Measurements from ENCODE around the gene HAUS3.
"Not testable (repeated sequence)": the region's sequence is repeated elsewhere in the genome, so short reads cannot be mapped to it uniquely, and the experiment has no call there.

Gene HAUS3

GRCh38 chr4:2218436-2218835 is 23.5 kb downstream of the HAUS3 start:
- H3K4me2 ChIP-seq (ENCODE audit: low read length) = no peak overlapping the region
- H3K4me3 ChIP-seq (ENCODE audit: low read length) = no peak overlapping the region
- no peaks in the 10 kb centered on the region for H3K27me3 ChIP-seq (ENCODE audit: control insufficient read depth, insufficient read depth, low read length)
- peaks cover 3% of the 10 kb centered on the region for H3K4me1 ChIP-seq (ENCODE audit: control insufficient read depth, insufficient read depth, low read length)
- no peak overlapping the region for H3K9ac ChIP-seq (ENCODE audit: low read depth, low read length)
- H3K9me3 ChIP-seq (replicated peaks; ENCODE audit: low read length) = no peaks in the 10 kb centered on the region
- peaks cover 12% of the 10 kb centered on the region for H3K36me3 ChIP-seq (ENCODE audit: insufficient read depth, low read length)

GRCh38 chr4:2217726-2218125 is 24.2 kb downstream of the HAUS3 start:
- Histone ChIP-seq H3K9ac (ENCODE audit: low read depth, low read length) (no peak overlapping the region), H3K27me3 (ENCODE audit: control insufficient read depth, insufficient read depth, low read length) (no peaks in the 10 kb centered on the region)

GRCh38 chr4:2212831-2213230 is 29.1 kb downstream of the HAUS3 start:
- H3K4me2 ChIP-seq (ENCODE audit: low read length) = no peak overlapping the region
- no peaks in the 10 kb centered on the region for H3K4me1 ChIP-seq (ENCODE audit: control insufficient read depth, insufficient read depth, low read length)
- peaks cover 4% of the 10 kb centered on the region for H3K36me3 ChIP-seq (ENCODE audit: insufficient read depth, low read length)
- H3K4me3 ChIP-seq (ENCODE audit: low read length) = no peak overlapping the region
- no peaks in the 10 kb centered on the region for H3K27me3 ChIP-seq (ENCODE audit: control insufficient read depth, insufficient read depth, low read length)
- H3K9ac ChIP-seq (ENCODE audit: low read depth, low read length) = no peak overlapping the region
- H3K9me3 ChIP-seq (replicated peaks; ENCODE audit: low read length) = no peaks in the 10 kb centered on the region

More at GRCh38 chr4:2217726-2218125, 24.2 kb downstream of the HAUS3 start:
- peaks cover 3% of the 10 kb centered on the region for H3K4me1 ChIP-seq (ENCODE audit: control insufficient read depth, insufficient read depth, low read length)
- no peak overlapping the region for H3K4me2 ChIP-seq (ENCODE audit: low read length)
- no peaks in the 10 kb centered on the region for H3K9me3 ChIP-seq (replicated peaks; ENCODE audit: low read length)
- H3K36me3 ChIP-seq (ENCODE audit: insufficient read depth, low read length) = peaks cover 5% of the 10 kb centered on the region
- H3K4me3 ChIP-seq (ENCODE audit: low read length) = no peak overlapping the region

DNA sequence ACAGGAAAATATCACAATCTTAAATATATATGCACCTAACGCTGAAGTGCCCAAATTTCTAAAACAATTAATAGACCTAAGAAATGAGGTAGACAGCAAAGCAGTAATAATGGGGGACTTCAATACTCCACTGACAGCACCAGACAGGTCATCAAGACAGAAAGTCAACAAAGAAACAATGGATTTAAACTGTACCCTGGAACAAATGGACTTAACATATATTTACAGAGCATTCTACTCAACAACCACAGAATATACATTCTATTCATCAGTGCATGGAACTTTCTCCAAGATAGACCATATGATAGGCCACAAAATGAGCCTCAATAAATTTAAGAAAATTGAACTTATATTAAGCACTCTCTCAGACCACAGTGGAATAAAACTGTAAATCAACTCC is 39.1 kb downstream of the HAUS3 start:
- H3K4me2 ChIP-seq (ENCODE audit: low read length); H3K36me3 ChIP-seq (ENCODE audit: insufficient read depth, low read length); H3K9ac ChIP-seq (ENCODE audit: low read depth, low read length); H3K27me3 ChIP-seq (ENCODE audit: control insufficient read depth, insufficient read depth, low read length); H3K4me3 ChIP-seq (ENCODE audit: low read length); H3K9me3 ChIP-seq (replicated peaks; ENCODE audit: low read length); H3K4me1 ChIP-seq (ENCODE audit: control insufficient read depth, insufficient read depth, low read length): not testable (repeated sequence)

- H3K9ac ChIP-seq (ENCODE audit: low read depth, low read length) = no peak overlapping the region
- peaks cover 9% of the 10 kb centered on the region for H3K36me3 ChIP-seq (ENCODE audit: insufficient read depth, low read length)
- no peak overlapping the region for H3K4me2 ChIP-seq (ENCODE audit: low read length)
- H3K9me3 ChIP-seq (replicated peaks; ENCODE audit: low read length) = no peaks in the 10 kb centered on the region
- H3K4me1 ChIP-seq (ENCODE audit: control insufficient read depth, insufficient read depth, low read length) = peaks cover 5% of the 10 kb centered on the region
- H3K27me3 ChIP-seq (ENCODE audit: control insufficient read depth, insufficient read depth, low read length) = no peaks in the 10 kb centered on the region
- H3K4me3 ChIP-seq (ENCODE audit: low read length) = no peak overlapping the region
These were observed 47.4 kb downstream of the HAUS3 start for GRCh38 chr4:2194496-2194895.

GRCh38 chr4:2193326-2193725 is 48.6 kb downstream of the HAUS3 start:
- peaks cover 9% of the 10 kb centered on the region for H3K36me3 ChIP-seq (ENCODE audit: insufficient read depth, low read length)
- H3K9ac ChIP-seq (ENCODE audit: low read depth, low read length) = no peak overlapping the region

DNA sequence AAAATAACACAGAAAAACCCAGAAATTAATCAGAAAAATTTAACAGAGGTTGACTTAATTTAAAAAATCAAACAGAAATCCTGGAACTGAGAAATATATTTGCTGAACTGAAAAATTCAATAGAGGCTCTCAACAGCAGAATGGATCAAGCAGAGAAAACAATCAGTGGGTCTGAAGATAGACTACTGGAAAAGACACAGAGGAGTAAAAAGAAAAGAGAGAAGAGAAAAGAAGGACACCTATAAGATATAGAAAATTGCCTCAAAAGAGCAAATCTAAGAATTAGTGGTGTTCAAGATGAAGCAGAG is 55.1 kb downstream of the HAUS3 start:
- no peaks in the 10 kb centered on the region for H3K9me3 ChIP-seq (replicated peaks; ENCODE audit: low read length)
- peaks cover 5% of the 10 kb centered on the region for H3K4me1 ChIP-seq (ENCODE audit: control insufficient read depth, insufficient read depth, low read length)
- H3K36me3 ChIP-seq (ENCODE audit: insufficient read depth, low read length) = no peaks in the 10 kb centered on the region
- no peaks in the 10 kb centered on the region for H3K27me3 ChIP-seq (ENCODE audit: control insufficient read depth, insufficient read depth, low read length)
- no peak overlapping the region for H3K4me3 ChIP-seq (ENCODE audit: low read length)
- no peak overlapping the region for H3K9ac ChIP-seq (ENCODE audit: low read depth, low read length)
- no peak overlapping the region for H3K4me2 ChIP-seq (ENCODE audit: low read length)

More at GRCh38 chr4:2193326-2193725, 48.6 kb downstream of the HAUS3 start:
- Histone ChIP-seq H3K27me3 (ENCODE audit: control insufficient read depth, insufficient read depth, low read length) (no peaks in the 10 kb centered on the region), H3K9me3 (replicated peaks; ENCODE audit: low read length) (no peaks in the 10 kb centered on the region), H3K4me2 (ENCODE audit: low read length) (no peak overlapping the region), H3K4me3 (ENCODE audit: low read length) (no peak overlapping the region), H3K4me1 (ENCODE audit: control insufficient read depth, insufficient read depth, low read length) (peaks cover 5% of the 10 kb centered on the region)

- no peaks in the 10 kb centered on the region for H3K36me3 ChIP-seq (ENCODE audit: insufficient read depth, low read length)
- no peak overlapping the region for H3K4me2 ChIP-seq (ENCODE audit: low read length)
- H3K4me3 ChIP-seq (ENCODE audit: low read length) = no peak overlapping the region
- H3K9ac ChIP-seq (ENCODE audit: low read depth, low read length) = no peak overlapping the region
- no peaks in the 10 kb centered on the region for H3K4me1 ChIP-seq (ENCODE audit: control insufficient read depth, insufficient read depth, low read length)
- H3K27me3 ChIP-seq (ENCODE audit: control insufficient read depth, insufficient read depth, low read length) = no peaks in the 10 kb centered on the region
- no peaks in the 10 kb centered on the region for H3K9me3 ChIP-seq (replicated peaks; ENCODE audit: low read length)
These were observed 55.6 kb downstream of the HAUS3 start for GRCh38 chr4:2186133-2186864.

DNA sequence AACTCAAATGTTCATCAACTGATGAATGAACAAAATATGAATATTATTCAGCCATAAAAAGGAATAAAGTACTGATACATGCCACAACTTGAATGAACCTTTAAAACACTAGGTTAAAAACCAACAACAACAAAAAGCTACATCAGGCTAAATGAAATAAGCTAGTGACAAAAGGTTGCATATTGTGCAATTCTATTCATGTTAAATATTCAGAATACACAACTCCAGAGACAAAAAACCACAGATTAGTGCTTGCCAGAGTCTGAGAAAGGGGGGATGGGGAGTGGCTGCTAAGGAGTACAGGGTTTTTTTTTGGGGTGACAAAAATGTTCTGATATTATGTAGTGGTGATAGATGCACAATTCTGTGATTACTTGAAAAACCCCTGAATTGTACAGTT is 58.5 kb downstream of the HAUS3 start:
- no peaks in the 10 kb centered on the region for H3K9me3 ChIP-seq (replicated peaks; ENCODE audit: low read length)
- no peak overlapping the region for H3K4me2 ChIP-seq (ENCODE audit: low read length)
- H3K4me3 ChIP-seq (ENCODE audit: low read length) = no peak overlapping the region
- H3K36me3 ChIP-seq (ENCODE audit: insufficient read depth, low read length) = no peaks in the 10 kb centered on the region
- H3K27me3 ChIP-seq (ENCODE audit: control insufficient read depth, insufficient read depth, low read length) = no peaks in the 10 kb centered on the region
- no peak overlapping the region for H3K9ac ChIP-seq (ENCODE audit: low read depth, low read length)
- H3K4me1 ChIP-seq (ENCODE audit: control insufficient read depth, insufficient read depth, low read length) = no peaks in the 10 kb centered on the region

DNA sequence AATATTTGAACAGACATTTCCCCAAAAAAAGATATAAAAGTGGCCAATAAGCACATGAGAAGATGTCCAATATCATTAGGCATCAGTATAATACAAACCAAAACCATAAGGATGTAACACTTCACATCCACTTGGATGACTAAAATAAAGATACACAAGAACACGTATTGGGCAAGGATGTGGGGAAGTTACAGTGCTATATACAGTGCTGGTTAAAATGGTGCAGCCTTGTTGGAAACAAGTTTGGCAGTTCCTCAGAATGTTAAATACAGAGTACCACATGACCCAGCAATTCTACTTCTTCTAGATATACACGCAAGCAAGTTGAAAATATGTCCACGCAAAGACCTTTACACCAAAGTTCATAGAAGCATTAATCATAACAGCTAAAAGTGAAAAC is 58.9 kb downstream of the HAUS3 start:
- no peak overlapping the region for H3K9ac ChIP-seq (ENCODE audit: low read depth, low read length)
- no peaks in the 10 kb centered on the region for H3K27me3 ChIP-seq (ENCODE audit: control insufficient read depth, insufficient read depth, low read length)
- no peak overlapping the region for H3K4me2 ChIP-seq (ENCODE audit: low read length)
- no peaks in the 10 kb centered on the region for H3K36me3 ChIP-seq (ENCODE audit: insufficient read depth, low read length)
- H3K4me1 ChIP-seq (ENCODE audit: control insufficient read depth, insufficient read depth, low read length) = no peaks in the 10 kb centered on the region
- no peak overlapping the region for H3K4me3 ChIP-seq (ENCODE audit: low read length)
- H3K9me3 ChIP-seq (replicated peaks; ENCODE audit: low read length) = no peaks in the 10 kb centered on the region

GRCh38 chr4:2180410-2180809 is 61.5 kb downstream of the HAUS3 start:
- Histone ChIP-seq H3K4me2 (ENCODE audit: low read length) (no peak overlapping the region), H3K27me3 (ENCODE audit: control insufficient read depth, insufficient read depth, low read length) (no peaks in the 10 kb centered on the region), H3K9me3 (replicated peaks; ENCODE audit: low read length) (no peaks in the 10 kb centered on the region), H3K36me3 (ENCODE audit: insufficient read depth, low read length) (no peaks in the 10 kb centered on the region), H3K4me1 (ENCODE audit: control insufficient read depth, insufficient read depth, low read length) (no peaks in the 10 kb centered on the region), H3K4me3 (ENCODE audit: low read length) (no peak overlapping the region), H3K9ac (ENCODE audit: low read depth, low read length) (no peak overlapping the region)

DNA sequence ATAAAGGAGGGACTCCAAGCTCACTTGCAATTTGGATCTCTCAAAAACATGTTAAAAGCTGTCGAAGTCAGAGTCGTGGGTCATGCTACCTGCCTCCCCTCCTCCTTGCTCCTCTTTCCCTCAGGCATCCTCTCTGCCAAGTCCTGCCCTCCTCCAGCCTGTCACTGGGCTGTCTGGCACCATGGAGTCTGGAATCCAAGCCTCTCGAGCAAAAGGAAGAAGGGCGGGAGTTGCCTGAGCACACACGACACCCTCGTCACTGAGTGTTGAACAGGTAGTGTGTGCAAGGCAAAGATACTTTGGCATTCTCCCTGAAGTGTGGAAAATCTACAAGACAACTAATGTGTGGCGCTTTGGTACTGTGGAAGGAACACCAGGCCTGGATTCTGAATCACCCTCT is 62.2 kb downstream of the HAUS3 start:
- no peaks in the 10 kb centered on the region for H3K27me3 ChIP-seq (ENCODE audit: control insufficient read depth, insufficient read depth, low read length)
- no peaks in the 10 kb centered on the region for H3K36me3 ChIP-seq (ENCODE audit: insufficient read depth, low read length)
- H3K4me2 ChIP-seq (ENCODE audit: low read length) = no peak overlapping the region
- H3K4me3 ChIP-seq (ENCODE audit: low read length) = no peak overlapping the region
- no peaks in the 10 kb centered on the region for H3K9me3 ChIP-seq (replicated peaks; ENCODE audit: low read length)
- no peak overlapping the region for H3K9ac ChIP-seq (ENCODE audit: low read depth, low read length)
- H3K4me1 ChIP-seq (ENCODE audit: control insufficient read depth, insufficient read depth, low read length) = no peaks in the 10 kb centered on the region

All from skeletal muscle satellite cell (primary cell).